Measurements from ENCODE around the gene TNFRSF1A.

Gene TNFRSF1A

GRCh38 chr12:6312529-6313325, 29.1 kb downstream of the TNFRSF1A start:
- DNase-seq, result no peak
- TF ChIP-seq POLR2A (IDR thresholded peaks at IDR 0.05; ENCODE audit: low read length) (no peak), GATA1 (IDR thresholded peaks at IDR 0.05; ENCODE audit: low read depth, low read length) (no peak)

GRCh38 chr12:6311822-6312528, 29.9 kb downstream of the TNFRSF1A start:
- TF ChIP-seq POLR2A (IDR thresholded peaks at IDR 0.05; ENCODE audit: low read length) (no peak), GATA1 (IDR thresholded peaks at IDR 0.05; ENCODE audit: low read depth, low read length) (no peak)
- DNase-seq, result no peak

GRCh38 chr12:6310771-6311610, 30.9 kb downstream of the TNFRSF1A start:
- TF ChIP-seq GATA1 (IDR thresholded peaks at IDR 0.05; ENCODE audit: low read depth, low read length) (no peak), POLR2A (IDR thresholded peaks at IDR 0.05; ENCODE audit: low read length) (no peak)
- no peak for DNase-seq

GRCh38 chr12:6307529-6307928, 34.3 kb downstream of the TNFRSF1A start:
- DNase-seq, result no peak
- TF ChIP-seq GATA1 (IDR thresholded peaks at IDR 0.05; ENCODE audit: low read depth, low read length), result no peak
- TF ChIP-seq POLR2A (IDR thresholded peaks at IDR 0.05; ENCODE audit: low read length), result no peak

GRCh38 chr12:6306599-6307220, 35.2 kb downstream of the TNFRSF1A start:
- TF ChIP-seq GATA1 (IDR thresholded peaks at IDR 0.05; ENCODE audit: low read depth, low read length), result no peak
- TF ChIP-seq POLR2A (IDR thresholded peaks at IDR 0.05; ENCODE audit: low read length), result no peak
- no peak for DNase-seq

GRCh38 chr12:6306151-6306550, 35.7 kb downstream of the TNFRSF1A start:
- TF ChIP-seq GATA1 (IDR thresholded peaks at IDR 0.05; ENCODE audit: low read depth, low read length) (no peak), POLR2A (IDR thresholded peaks at IDR 0.05; ENCODE audit: low read length) (no peak)
- DNase-seq, result no peak

GRCh38 chr12:6303071-6303470, 38.8 kb downstream of the TNFRSF1A start:
- TF ChIP-seq GATA1 (IDR thresholded peaks at IDR 0.05; ENCODE audit: low read depth, low read length) (no peak), POLR2A (IDR thresholded peaks at IDR 0.05; ENCODE audit: low read length) (no peak)
- no peak for DNase-seq

GRCh38 chr12:6302621-6303020, 39.3 kb downstream of the TNFRSF1A start:
- TF ChIP-seq GATA1 (IDR thresholded peaks at IDR 0.05; ENCODE audit: low read depth, low read length) (no peak), POLR2A (IDR thresholded peaks at IDR 0.05; ENCODE audit: low read length) (no peak)
- no peak for DNase-seq

GRCh38 chr12:6301721-6302120, 40.2 kb downstream of the TNFRSF1A start:
- DNase-seq, result no peak
- TF ChIP-seq POLR2A (IDR thresholded peaks at IDR 0.05; ENCODE audit: low read length) (no peak), GATA1 (IDR thresholded peaks at IDR 0.05; ENCODE audit: low read depth, low read length) (no peak)

- DNase-seq, result no peak
- TF ChIP-seq POLR2A (IDR thresholded peaks at IDR 0.05; ENCODE audit: low read length), result no peak
- no peak for TF ChIP-seq GATA1 (IDR thresholded peaks at IDR 0.05; ENCODE audit: low read depth, low read length)
These were observed 44.7 kb downstream of the TNFRSF1A start for GRCh38 chr12:6297170-6297569.

GRCh38 chr12:6295094-6295811, 46.6 kb downstream of the TNFRSF1A start:
- TF ChIP-seq GATA1 (IDR thresholded peaks at IDR 0.05; ENCODE audit: low read depth, low read length) (no peak), POLR2A (IDR thresholded peaks at IDR 0.05; ENCODE audit: low read length) (no peak)
- peak in 1 of 2 experiments; percentile 32 for DNase-seq

GRCh38 chr12:6294156-6295093, 47.5 kb downstream of the TNFRSF1A start:
- no peak for DNase-seq
- no peak for TF ChIP-seq POLR2A (IDR thresholded peaks at IDR 0.05; ENCODE audit: low read length)
- TF ChIP-seq GATA1 (IDR thresholded peaks at IDR 0.05; ENCODE audit: low read depth, low read length), result no peak

Data from erythroblast (primary cell).